H9 (cell line): ENCODE results near the gene NAA10. TPM values are rescaled to one million over a fixed set of nuclear protein-coding genes. Genes with fewer than 3 reads are reported as not detected.

ENCODE experiments used
- DNase-seq: peaks from one replicate; pipeline ENCODE4 v3.0.0-alpha.2; 2017
- H2AFZ ChIP-seq: one replicate; pipeline ENCODE4 v1.6.1; 2013; ENCODE audit warnings: mild to moderate bottlenecking, low read length, control low read depth, moderate library complexity
- H2AK5ac ChIP-seq: 2 replicates; pipeline ENCODE4 v1.6.1; 2013; ENCODE audit warnings: low read length, control low read depth, mixed read lengths; ENCODE audit not compliant: insufficient read length
- H2BK120ac ChIP-seq: one replicate; pipeline ENCODE4 v1.6.1; 2013; ENCODE audit warnings: low read depth, mild to moderate bottlenecking, low read length, control low read depth, inconsistent platforms; ENCODE audit not compliant: poor library complexity, severe bottlenecking
- H2BK12ac ChIP-seq: 2 replicates; pipeline ENCODE4 v1.6.1; 2013; ENCODE audit warnings: low read length, control low read depth, mixed read lengths, low read depth; ENCODE audit not compliant: insufficient read length
- H2BK15ac ChIP-seq: 2 replicates; pipeline ENCODE4 v1.6.1; 2013; ENCODE audit warnings: low read depth, low read length, control low read depth
- H2BK20ac ChIP-seq: one replicate; pipeline ENCODE4 v1.6.1; 2013; ENCODE audit warnings: low read depth, mild to moderate bottlenecking, low read length, control low read depth, inconsistent platforms; ENCODE audit not compliant: poor library complexity, severe bottlenecking
- H2BK5ac ChIP-seq: 2 replicates; pipeline ENCODE4 v1.6.1; 2013; ENCODE audit warnings: low read length, control low read depth, mixed read lengths; ENCODE audit not compliant: insufficient read length
- H3K14ac ChIP-seq: 2 replicates; pipeline ENCODE4 v1.6.1; 2013; ENCODE audit warnings: low read length, control low read depth; ENCODE audit not compliant: insufficient read depth
- H3K18ac ChIP-seq: 2 replicates; pipeline ENCODE4 v1.6.1; 2013; ENCODE audit warnings: low read depth, mild to moderate bottlenecking, mixed read lengths, low read length, control low read depth; ENCODE audit not compliant: insufficient read length
- H3K23ac ChIP-seq: 2 replicates; pipeline ENCODE4 v1.6.1; 2013; ENCODE audit warnings: low read length, control low read depth, mixed read lengths, low read depth; ENCODE audit not compliant: insufficient read length
- H3K23me2 ChIP-seq: 2 replicates; pipeline ENCODE4 v1.6.1; 2013; ENCODE audit warnings: low read depth, mild to moderate bottlenecking, mixed read lengths, low read length, control low read depth; ENCODE audit not compliant: insufficient read length, poor library complexity, severe bottlenecking
- H3K27ac ChIP-seq: 2 replicates; pipeline ENCODE4 v1.5.1; 2013; ENCODE audit warnings: low read length, control low read depth, mixed read lengths, low read depth; ENCODE audit not compliant: insufficient read length
- H3K27me3 ChIP-seq: 2 replicates; pipeline ENCODE4 v1.6.1; 2013; ENCODE audit warnings: low read length, control low read depth, inconsistent platforms; ENCODE audit not compliant: insufficient read depth
- H3K4ac ChIP-seq: 2 replicates; pipeline ENCODE4 v1.6.1; 2013; ENCODE audit warnings: low read depth, mild to moderate bottlenecking, control low read depth, inconsistent platforms, low read length, moderate library complexity
- H3K4me1 ChIP-seq: 2 replicates; pipeline ENCODE4 v1.6.1; 2013; ENCODE audit warnings: low read length, control low read depth, inconsistent platforms; ENCODE audit not compliant: insufficient read depth
- H3K4me2 ChIP-seq: 2 replicates; pipeline ENCODE4 v1.6.1; 2013; ENCODE audit warnings: low read length, control low read depth, mixed read lengths; ENCODE audit not compliant: insufficient read length, insufficient read depth
- H3K56ac ChIP-seq: 2 replicates; pipeline ENCODE4 v1.6.1; 2013; ENCODE audit warnings: low read depth, mild to moderate bottlenecking, mixed read lengths, low read length, control low read depth; ENCODE audit not compliant: insufficient read length
- H3K79me1 ChIP-seq: 2 replicates; pipeline ENCODE4 v1.6.1; 2013; ENCODE audit warnings: low read depth, mild to moderate bottlenecking, moderate library complexity, low read length, control low read depth, inconsistent platforms; ENCODE audit not compliant: insufficient read depth, poor library complexity, severe bottlenecking
- H3K79me2 ChIP-seq: 2 replicates; pipeline ENCODE4 v1.6.1; 2013; ENCODE audit warnings: low read length, control low read depth, inconsistent platforms; ENCODE audit not compliant: insufficient read depth
- H3K9ac ChIP-seq: 2 replicates; pipeline ENCODE4 v1.6.1; 2013; ENCODE audit warnings: low read length, control low read depth, mixed read lengths; ENCODE audit not compliant: insufficient read length; ENCODE audit errors: extremely low read depth
- H3K9me3 ChIP-seq: one replicate; pipeline ENCODE4 v1.6.1; 2013; ENCODE audit warnings: low read depth, low read length, inconsistent platforms; ENCODE audit not compliant: control insufficient read depth
- H3T11ph ChIP-seq: one replicate; pipeline ENCODE4 v1.6.1; 2013; ENCODE audit warnings: mild to moderate bottlenecking, low read length, control low read depth, inconsistent platforms
- H4K20me1 ChIP-seq: one replicate; pipeline ENCODE4 v1.6.1; 2013; ENCODE audit not compliant: control insufficient read depth, insufficient read length, insufficient read depth
- H4K5ac ChIP-seq: 2 replicates; pipeline ENCODE4 v1.6.1; 2013; ENCODE audit warnings: low read depth, mild to moderate bottlenecking, mixed read lengths, low read length, control low read depth; ENCODE audit not compliant: insufficient read length
- H4K8ac ChIP-seq: replicated peaks from 2 replicates; pipeline ENCODE4 v1.6.1; 2013; ENCODE audit warnings: low read length, control low read depth, mixed read lengths, low read depth; ENCODE audit not compliant: insufficient read length
- H4K91ac ChIP-seq: 2 replicates; pipeline ENCODE4 v1.6.1; 2013; ENCODE audit warnings: low read depth, mild to moderate bottlenecking, moderate library complexity, mixed read lengths, low read length, control low read depth; ENCODE audit not compliant: insufficient read length
- H3K27ac Mint-ChIP-seq, 3 experiments: 2 replicates in 2 of 3; 3 replicates in 1 of 3; pipeline ENCODE4 v1.8.0; 2020 to 2021; ENCODE audit warnings: mixed read lengths in 3 of 3, mild to moderate bottlenecking in 1 of 3, moderate library complexity in 1 of 3
- H3K27me3 Mint-ChIP-seq: 2 replicates; pipeline ENCODE4 v1.8.0; 2021; ENCODE audit warnings: low read depth, mild to moderate bottlenecking, moderate library complexity, mixed read lengths
- H3K36me3 Mint-ChIP-seq, 3 experiments: 2 replicates in 2 of 3; 3 replicates in 1 of 3; pipeline ENCODE4 v1.8.0; 2020 to 2021; ENCODE audit warnings: low read depth in 3 of 3, mixed read lengths in 3 of 3; ENCODE audit not compliant: insufficient read depth in 1 of 3
- H3K4me1 Mint-ChIP-seq, 2 experiments: 2 replicates each; pipeline ENCODE4 v1.8.0; 2020; ENCODE audit warnings: mixed read lengths in 2 of 2
- H3K4me3 Mint-ChIP-seq, 2 experiments: 2 replicates in 1 of 2; 3 replicates in 1 of 2; pipeline ENCODE4 v1.8.0; 2020 to 2021; ENCODE audit warnings: mild to moderate bottlenecking in 2 of 2, mixed read lengths in 2 of 2, moderate library complexity in 1 of 2
- H3K9me3 Mint-ChIP-seq, 2 experiments: 2 replicates in 1 of 2; 3 replicates in 1 of 2; pipeline ENCODE4 v1.8.0; 2020; ENCODE audit warnings: mild to moderate bottlenecking in 2 of 2, mixed read lengths in 2 of 2, moderate library complexity in 1 of 2
- WGBS: extraction: QIAGEN DNeasy Blood & Tissue Kit; methylation state at CpG from one replicate; pipeline ENCODE4 v1.1.7; 2013; ENCODE audit warnings: missing lambda C conversion rate, low lambda C conversion rate, mixed read lengths; ENCODE audit not compliant: insufficient read length; ENCODE audit errors: extremely low coverage; 5-methylcytosine and 5-hydroxymethylcytosine counted together
- total RNA-seq: library from RNA; stranded (reverse); gene quantifications from 2 replicates; pipeline ENCODE4 v1.2.1, GENCODE V29; 2021
- TF ChIP-seq, protein P1 (sequence below): fragments of 200-600 bp; sonication (generic); conservative IDR thresholded peaks from 3 replicates; pipeline ENCODE4 v1.8.0; 2021; ENCODE audit warnings: antibody characterized with exemption, mild to moderate bottlenecking

Gene NAA10
- total RNA-seq, 1 experiment from 2014 or later, result 101 TPM

DNA sequence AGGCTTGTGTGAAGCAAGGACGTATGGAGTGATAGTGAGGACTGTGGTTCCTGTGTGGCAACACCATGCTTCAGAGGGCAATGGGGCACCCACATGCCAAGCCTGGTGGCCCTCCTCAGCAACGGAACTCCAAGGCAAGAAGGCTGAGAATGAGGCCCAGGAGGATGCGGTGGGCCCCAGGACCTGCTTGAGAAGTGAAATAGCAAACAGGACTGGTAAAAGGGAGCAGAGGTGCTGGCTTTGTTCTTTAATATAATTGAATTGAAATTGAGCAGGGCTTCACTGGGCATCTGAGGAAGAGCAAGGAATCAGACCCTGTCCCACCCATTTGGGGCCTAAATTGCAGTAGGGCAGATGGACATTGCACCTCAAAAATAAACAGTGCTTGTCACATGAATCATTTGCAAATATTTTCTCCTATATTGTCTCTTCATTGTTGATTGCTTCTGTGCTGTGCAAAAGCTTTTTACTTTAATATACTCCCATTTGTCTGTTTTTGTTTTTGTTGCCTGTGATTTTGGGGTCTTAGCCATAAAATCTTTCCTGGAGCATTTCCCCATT is 40.0 kb upstream of the NAA10 start:
- Histone ChIP-seq H2BK120ac (no peak overlapping the region), H3K4ac (no peak overlapping the region), H3K4me1 (no peaks in the 10 kb centered on the region), H3K23me2 (peaks cover 8% of the 10 kb centered on the region), H2BK20ac (no peak overlapping the region), H3K18ac (no peak overlapping the region), H2AFZ (no peak overlapping the region), H3K9me3 (no peaks in the 10 kb centered on the region), H3K27me3 (no peaks in the 10 kb centered on the region), H3K27ac (no peak overlapping the region), H3K56ac (no peak overlapping the region), H2AK5ac (no peak overlapping the region), H3T11ph (no peak overlapping the region), H3K79me2 (no peaks in the 10 kb centered on the region; the same call in 1 of the 2 replicates), H3K9ac (no peak overlapping the region), H2BK5ac (no peak overlapping the region), H3K23ac (no peak overlapping the region), H2BK12ac (no peak overlapping the region), H4K5ac (no peak overlapping the region), H4K20me1 (no peaks in the 10 kb centered on the region), H2BK15ac (no peak overlapping the region), H4K8ac (no peak overlapping the region), H3K79me1 (no peaks in the 10 kb centered on the region), H3K4me2 (no peak overlapping the region), H4K91ac (no peak overlapping the region), H3K14ac (no peak overlapping the region)
- no peak for DNase-seq
- Mint-ChIP-seq H3K27me3 (no peaks in the 10 kb centered on the region), H3K4me1 (peaks cover 13 to 15% of the 10 kb centered on the region in 2 experiments), H3K27ac (peak overlapping the region in 1 of 3 experiments; percentile 79; a peak in 1 of 7 replicates), H3K9me3 (peaks cover 4 to 11% of the 10 kb centered on the region in 2 experiments; a peak in 4 of 5 replicates), H3K36me3 (peaks cover 3 to 4% (median 4%) of the 10 kb centered on the region in 3 experiments; a peak in 6 of 7 replicates), H3K4me3 (peak overlapping the region in 1 of 2 experiments; percentile 94; a peak in 3 of 5 replicates)
- TF ChIP-seq, protein P1, sequence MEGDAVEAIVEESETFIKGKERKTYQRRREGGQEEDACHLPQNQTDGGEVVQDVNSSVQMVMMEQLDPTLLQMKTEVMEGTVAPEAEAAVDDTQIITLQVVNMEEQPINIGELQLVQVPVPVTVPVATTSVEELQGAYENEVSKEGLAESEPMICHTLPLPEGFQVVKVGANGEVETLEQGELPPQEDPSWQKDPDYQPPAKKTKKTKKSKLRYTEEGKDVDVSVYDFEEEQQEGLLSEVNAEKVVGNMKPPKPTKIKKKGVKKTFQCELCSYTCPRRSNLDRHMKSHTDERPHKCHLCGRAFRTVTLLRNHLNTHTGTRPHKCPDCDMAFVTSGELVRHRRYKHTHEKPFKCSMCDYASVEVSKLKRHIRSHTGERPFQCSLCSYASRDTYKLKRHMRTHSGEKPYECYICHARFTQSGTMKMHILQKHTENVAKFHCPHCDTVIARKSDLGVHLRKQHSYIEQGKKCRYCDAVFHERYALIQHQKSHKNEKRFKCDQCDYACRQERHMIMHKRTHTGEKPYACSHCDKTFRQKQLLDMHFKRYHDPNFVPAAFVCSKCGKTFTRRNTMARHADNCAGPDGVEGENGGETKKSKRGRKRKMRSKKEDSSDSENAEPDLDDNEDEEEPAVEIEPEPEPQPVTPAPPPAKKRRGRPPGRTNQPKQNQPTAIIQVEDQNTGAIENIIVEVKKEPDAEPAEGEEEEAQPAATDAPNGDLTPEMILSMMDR, result no peak
- no CpG with 5 or more reads among the region's 3 CpGs for WGBS
